Measurements from ENCODE around the gene CHD9.
A peak's percentile ranks its signal among the peaks of the same experiment; 100 is the strongest.
"Not testable (repeated sequence)": the region's sequence is repeated elsewhere in the genome, so short reads cannot be mapped to it uniquely, and the experiment has no call there.

The CHD9 gene

DNA sequence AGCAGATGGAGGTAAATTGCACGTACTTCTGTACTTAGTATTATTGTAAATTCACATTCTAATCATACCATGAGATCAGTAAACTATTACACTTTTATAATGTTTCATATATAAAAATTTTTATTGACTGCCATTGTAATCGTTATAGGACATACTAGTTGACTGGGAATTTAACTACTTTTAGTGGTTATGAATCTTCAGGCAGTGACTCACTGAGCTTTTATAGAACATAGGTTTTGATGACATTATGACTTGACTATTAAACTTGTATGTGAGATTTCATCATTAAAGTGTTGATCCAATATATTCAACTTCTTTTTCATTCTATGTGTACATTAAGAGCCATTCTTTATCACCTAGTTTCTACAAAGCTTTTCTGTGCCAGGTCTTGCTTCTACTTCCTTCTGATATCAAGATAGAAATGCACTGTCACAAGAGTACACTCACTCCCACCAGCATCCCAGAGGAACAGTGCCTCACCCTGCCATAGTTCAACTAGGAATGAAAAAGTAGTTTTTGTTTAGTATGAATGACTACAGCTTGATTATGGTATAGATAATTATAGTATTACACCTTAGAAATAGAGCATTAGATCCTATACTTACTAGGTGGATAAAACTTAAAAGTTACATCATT lies 237.1 kb downstream of the CHD9 start:
- in situ Hi-C loops (cut with MboI; ENCODE audit: low pct_unique_long_range_greater_than_20kb, low sequenced_read_pairs) = no loop called here
- no peak for DNase-seq

DNA sequence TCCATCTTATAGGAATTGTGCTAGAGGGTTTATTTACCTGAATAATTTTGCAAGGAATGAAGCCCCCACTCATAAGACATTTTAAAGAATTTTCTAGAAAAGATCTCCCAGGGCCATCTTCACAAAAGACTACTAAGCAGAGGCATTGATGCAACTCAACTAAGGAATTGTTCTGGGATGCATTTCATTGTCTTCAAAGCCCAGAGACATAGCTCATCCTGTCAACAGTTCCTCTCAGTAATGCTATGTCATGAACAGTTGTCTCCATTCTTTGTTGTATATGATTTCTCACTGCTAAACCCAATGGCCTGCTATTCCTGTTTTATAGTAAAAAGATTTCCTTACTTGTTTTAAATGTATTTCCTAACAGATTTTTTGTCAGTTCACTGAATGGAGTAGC lies 242.7 kb downstream of the CHD9 start:
- no peak for DNase-seq
- in situ Hi-C loops (cut with MboI; ENCODE audit: low pct_unique_long_range_greater_than_20kb, low sequenced_read_pairs) = no loop called here

DNA sequence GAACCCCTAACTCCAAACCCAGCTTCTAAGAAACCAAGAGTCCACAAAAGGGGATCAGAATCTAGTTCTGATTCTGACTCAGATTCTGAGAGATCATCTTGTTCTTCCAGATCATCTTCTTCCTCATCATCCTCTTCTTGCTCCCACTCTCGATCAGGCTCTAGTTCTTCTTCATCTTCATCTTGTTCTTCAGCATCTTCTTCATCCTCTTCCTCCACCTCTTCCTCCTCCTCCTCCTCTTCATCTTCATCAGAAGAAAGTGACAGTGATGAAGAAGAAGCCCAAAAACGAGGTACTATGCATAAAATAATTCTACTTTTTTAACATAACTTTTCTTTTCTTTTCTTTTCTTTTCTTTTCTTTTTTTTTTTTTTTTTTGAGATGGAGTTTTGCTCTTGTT lies 249.5 kb downstream of the CHD9 start:
- in situ Hi-C loops (cut with MboI; ENCODE audit: low pct_unique_long_range_greater_than_20kb, low sequenced_read_pairs) = no loop called here
- DNase-seq = no peak

DNA sequence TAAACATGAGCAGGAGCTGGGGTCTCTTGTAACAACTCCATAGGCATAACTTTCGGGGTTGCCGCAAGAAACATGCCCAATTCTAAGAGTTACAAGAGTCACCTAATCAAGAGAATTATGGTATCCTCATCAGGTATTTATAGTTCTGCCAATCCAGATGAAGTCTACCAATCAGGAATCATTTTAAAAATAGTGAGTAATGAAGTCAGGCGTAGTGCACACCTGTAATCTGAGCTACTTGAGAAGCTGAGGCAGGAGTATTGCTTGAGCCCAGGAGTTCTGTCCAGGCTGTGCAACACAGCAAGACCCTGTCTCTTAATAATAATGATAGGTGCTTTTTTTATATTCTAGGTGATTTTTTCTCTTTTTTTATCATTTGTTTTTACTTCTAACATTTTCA lies 251.0 kb downstream of the CHD9 start:
- DNase-seq = no peak
- in situ Hi-C loops (cut with MboI; ENCODE audit: low pct_unique_long_range_greater_than_20kb, low sequenced_read_pairs) = no loop called here

DNA sequence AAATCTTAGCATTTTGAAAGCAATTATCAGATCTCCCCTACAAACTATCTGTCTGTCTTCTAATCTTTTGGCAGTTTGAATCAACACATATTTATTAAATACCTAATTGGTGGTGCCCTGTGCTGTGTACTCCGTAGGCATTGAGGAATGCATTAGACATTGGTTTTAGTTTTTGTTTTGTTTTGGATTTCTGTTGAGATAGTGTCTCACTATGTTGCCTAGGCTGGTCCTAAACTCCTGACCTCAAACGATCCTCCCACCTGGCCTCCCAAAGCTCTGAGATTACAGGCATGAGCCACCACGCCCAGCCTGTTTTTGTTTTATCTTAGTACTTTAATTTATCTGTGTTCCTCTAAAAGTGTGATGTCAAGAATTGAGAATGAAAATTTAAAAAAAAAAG lies 254.7 kb downstream of the CHD9 start:
- DNase-seq = no peak
- in situ Hi-C loops (cut with MboI; ENCODE audit: low pct_unique_long_range_greater_than_20kb, low sequenced_read_pairs) = no loop called here

DNA sequence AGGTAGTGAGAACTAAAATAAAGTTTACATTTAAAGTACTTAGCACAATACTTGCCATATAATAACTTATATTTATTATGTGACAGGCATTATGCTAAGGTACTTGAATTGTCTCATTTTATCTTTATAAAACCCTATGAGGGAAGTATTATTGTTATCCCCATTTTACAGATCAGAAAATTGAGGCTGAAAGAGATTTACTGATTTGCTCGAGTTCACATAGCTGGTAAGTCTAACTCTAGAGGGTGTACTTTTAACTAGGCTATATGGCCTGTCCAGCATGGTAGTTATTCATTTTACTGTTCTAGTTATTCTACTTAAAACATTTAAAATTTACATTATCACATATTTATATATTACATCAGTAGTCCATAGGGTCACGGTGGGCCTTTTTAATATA lies 266.2 kb downstream of the CHD9 start:
- in situ Hi-C loops (cut with MboI; ENCODE audit: low pct_unique_long_range_greater_than_20kb, low sequenced_read_pairs) = no loop called here
- no peak for DNase-seq

DNA sequence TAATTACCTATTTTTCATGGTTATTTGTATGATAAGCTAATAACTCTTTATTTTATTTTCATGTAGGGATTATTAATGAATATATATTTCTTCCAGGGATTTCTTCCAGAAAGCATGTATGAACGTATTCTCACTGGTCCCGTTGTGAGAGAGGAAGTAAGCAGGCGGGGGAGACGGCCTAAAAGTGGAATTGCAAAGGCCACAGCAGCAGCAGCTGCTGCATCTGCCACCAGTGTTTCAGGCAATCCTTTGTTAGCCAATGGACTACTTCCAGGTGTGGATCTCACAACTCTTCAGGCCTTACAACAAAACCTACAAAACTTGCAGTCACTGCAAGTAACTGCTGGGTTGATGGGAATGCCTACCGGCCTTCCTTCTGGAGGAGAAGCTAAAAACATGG lies 269.1 kb downstream of the CHD9 start:
- DNase-seq = no peak
- in situ Hi-C loops (cut with MboI; ENCODE audit: low pct_unique_long_range_greater_than_20kb, low sequenced_read_pairs) = no loop called here

DNA sequence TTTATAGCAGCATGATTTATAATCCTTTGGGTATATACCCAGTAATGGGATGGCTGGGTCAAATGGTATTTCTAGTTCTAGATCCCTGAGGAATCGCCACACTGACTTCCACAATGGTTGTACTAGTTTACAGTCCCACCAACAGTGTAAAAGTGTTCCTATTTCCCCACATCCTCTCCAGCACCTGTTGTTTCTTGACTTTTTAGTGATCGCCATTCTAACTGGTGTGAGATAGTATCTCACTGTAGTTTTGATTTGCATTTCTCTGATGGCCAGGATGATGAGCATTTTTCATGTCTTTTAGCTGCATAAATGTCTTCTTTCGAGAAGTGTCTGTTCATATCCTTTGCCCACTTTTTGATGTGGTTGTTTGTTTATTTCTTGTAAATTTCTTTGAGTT lies 276.2 kb downstream of the CHD9 start:
- in situ Hi-C loops (cut with MboI; ENCODE audit: low pct_unique_long_range_greater_than_20kb, low sequenced_read_pairs); DNase-seq: not testable (repeated sequence)

DNA sequence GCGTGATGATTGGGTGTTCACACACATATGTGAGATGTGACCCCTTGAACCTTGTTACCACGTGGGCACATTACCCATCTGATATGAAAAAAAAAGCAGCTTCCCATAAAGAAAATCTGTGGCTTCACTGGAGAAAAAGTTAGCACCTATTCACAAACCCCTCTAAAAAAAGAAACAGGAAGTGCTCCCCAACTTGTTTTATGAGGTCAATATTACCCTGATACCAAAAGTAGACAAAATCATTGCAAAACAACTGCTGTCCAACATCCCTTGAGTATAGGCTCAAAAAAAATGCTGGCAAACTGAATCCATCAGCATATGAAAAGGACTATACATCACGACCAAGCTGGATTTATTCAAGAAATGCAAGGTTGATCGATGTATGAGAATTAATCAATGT lies 279.8 kb downstream of the CHD9 start:
- no peak for DNase-seq
- in situ Hi-C loops (cut with MboI; ENCODE audit: low pct_unique_long_range_greater_than_20kb, low sequenced_read_pairs) = no loop called here

DNA sequence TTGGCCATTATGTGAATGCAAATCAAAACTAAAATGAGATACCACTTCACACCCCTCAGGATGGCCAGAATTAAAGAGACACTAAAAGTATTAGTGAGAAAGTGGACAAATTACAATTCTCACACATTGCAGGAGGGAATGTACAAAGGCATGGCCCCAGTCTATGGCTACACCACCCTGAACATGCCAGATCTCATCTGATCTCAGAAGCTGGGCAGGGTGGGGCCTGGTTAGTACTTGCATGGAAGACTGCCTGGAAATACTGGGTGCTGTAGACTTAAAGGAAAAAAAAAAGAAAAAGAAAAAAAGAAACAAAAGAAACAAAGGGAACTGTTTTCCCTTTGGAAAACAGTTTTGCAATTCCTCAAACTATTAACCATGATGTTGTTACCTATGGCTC lies 282.5 kb downstream of the CHD9 start:
- DNase-seq = no peak
- in situ Hi-C loops (cut with MboI; ENCODE audit: low pct_unique_long_range_greater_than_20kb, low sequenced_read_pairs) = no loop called here

DNA sequence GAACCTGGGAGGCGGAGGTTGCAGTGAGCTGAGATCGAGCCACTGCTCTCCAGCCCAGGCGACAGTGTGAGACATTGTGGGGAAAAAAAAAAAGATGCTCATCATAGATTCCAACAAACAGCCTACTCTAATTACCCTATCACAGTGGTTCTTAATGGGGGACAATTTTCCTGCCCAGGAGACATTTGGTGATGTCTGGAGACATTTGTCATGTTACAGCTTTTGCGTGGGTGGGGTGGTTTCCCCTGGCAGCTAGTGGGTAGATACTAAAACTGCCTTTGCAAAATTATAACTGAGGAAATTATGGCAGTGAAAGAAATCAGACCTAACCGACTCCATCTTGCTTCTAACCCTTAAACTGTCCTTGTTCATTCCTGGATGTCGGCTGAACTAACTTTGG lies 287.0 kb downstream of the CHD9 start:
- in situ Hi-C loops (cut with MboI; ENCODE audit: low pct_unique_long_range_greater_than_20kb, low sequenced_read_pairs) = no loop called here
- DNase-seq = no peak

DNA sequence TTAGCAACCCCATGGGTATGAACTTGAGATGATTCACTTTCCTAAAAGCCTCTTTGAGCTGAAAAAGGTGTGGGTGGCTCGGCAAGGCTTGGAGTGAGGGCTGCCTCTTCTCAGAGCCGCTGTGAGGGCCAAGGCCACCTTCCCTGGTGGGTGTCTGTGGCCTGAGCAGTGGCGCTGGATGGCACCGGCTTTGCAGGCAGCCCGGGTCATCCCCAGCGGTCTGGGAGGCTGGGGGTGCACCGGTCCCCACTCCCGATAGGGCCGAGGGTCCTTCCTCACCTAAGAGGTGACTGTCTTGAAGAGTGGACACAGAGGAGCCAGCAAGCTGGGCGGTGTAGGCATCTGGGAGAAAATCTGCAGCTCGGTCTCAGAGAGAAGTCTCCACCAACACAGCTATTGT lies 300.3 kb downstream of the CHD9 start:
- in situ Hi-C loops (cut with MboI; ENCODE audit: low pct_unique_long_range_greater_than_20kb, low sequenced_read_pairs) = no loop called here
- DNase-seq = no peak

DNA sequence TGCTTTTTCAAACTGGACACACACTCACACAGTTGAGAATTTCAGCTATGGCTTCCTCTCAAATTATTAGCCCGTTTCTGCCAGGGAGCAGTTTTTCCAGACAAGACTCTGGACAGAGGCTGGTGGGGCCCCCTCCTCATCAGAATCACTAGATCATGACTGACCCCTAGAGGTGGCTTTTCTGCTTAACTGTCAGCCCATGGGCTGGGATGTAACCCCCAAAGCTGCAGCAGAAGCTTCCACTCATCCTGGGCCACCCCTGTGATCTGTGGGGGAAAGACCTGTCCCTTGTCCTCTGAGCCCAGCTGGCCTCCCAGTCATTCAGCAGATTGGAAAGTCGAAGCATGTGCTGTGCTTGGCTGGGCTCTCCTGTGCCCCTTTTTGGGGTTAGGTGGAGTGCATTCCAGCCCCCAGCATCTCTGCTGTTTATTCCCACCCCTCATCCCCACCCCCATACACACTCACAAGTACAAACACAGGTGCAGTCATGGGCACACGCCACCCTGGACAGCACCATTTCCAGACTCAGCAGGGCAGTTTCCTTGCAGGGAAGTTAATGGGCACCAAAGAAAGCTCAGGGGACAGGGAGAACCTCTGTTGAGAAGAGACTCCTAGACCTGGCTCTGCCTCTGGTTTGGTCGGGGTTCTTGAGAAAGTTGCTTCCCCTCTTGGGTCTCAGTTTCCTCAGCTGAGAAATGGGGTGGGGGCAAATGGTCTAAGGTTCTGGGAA lies 301.9 kb downstream of the CHD9 start:
- in situ Hi-C loops (cut with MboI; ENCODE audit: low pct_unique_long_range_greater_than_20kb, low sequenced_read_pairs) = no loop called here
- DNase-seq = no peak

DNA sequence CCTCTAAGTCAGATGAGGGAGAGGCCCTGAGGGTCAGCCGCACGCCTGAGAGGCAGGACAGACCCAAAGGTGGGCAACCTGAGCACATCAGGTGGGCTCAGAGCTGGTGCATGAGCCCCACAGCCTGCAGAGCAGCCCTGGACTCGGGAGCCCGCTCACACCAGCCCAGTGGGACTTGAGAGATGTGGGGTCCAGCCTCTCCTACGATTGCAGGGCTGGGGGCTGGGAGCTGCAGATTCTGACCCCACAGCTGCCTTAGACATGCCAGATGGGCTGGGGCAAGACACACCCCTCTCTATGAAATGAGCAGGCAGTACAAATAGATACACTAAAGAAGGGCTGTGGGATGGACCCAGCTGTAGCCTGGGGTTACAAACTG lies 302.4 kb downstream of the CHD9 start:
- in situ Hi-C loops (cut with MboI; ENCODE audit: low pct_unique_long_range_greater_than_20kb, low sequenced_read_pairs) = no loop called here
- no peak for DNase-seq

DNA sequence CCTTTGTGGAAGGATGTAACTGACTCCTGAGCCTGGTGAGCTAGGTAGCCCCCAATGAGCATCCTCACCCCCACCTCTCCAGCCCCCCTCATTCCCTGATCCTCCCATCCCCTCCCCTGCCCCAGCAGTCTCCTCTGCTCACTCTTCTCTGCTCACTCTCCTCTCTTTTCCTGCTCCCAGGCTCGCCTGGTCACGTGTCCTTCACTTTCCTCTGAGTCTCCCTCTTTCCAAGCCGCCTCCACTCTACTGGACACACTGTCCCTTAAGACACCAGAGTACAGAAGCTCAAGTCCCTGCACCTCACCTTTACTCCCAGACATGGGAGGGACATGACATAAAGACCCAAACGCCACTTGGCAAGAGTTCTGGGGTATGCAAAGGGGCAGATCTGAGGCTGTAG lies 303.2 kb downstream of the CHD9 start:
- no peak for DNase-seq
- in situ Hi-C loops (cut with MboI; ENCODE audit: low pct_unique_long_range_greater_than_20kb, low sequenced_read_pairs) = no loop called here

DNA sequence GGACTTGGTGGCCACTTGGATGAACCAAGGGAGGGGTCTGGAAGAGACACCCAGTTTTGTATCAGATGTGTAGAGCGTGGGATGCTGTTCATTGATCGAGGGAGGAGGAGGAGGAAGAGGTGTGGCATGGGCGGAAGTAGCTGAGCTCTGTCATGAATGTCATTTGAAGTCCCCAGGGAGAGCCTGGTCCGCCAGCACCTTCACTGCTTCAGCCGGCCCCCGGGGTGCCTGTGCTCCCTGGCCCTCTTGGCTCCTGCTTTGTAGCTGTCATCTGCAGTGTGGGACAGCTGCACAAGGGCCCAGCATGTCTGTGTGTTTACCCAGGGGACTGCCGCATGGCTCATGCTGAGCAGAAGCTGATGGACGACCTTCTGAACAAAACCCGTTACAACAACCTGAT lies 304.1 kb downstream of the CHD9 start:
- no peak for DNase-seq
- in situ Hi-C loops (cut with MboI; ENCODE audit: low pct_unique_long_range_greater_than_20kb, low sequenced_read_pairs) = no loop called here

DNA sequence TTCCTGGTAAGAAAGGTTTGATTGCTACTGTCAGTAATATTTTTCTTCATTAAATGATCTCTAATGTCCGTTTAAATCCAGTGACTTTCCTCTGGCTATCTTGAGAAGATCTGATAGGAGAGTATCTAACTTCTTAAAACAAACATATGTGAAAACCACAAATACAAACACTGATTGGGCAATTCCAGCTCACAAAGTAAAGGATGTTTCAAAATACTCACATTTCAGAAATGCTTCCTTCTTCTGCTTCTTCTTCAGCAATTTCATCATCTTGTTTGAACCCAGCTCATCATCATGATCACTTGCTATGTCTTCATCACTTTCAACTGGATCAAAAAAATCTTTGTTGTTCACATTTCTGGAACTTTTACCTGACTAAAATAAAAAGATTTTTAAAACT lies 315.1 kb downstream of the CHD9 start:
- peak; percentile 13 for DNase-seq
- in situ Hi-C loops (cut with MboI; ENCODE audit: low pct_unique_long_range_greater_than_20kb, low sequenced_read_pairs) = no loop called here

DNA sequence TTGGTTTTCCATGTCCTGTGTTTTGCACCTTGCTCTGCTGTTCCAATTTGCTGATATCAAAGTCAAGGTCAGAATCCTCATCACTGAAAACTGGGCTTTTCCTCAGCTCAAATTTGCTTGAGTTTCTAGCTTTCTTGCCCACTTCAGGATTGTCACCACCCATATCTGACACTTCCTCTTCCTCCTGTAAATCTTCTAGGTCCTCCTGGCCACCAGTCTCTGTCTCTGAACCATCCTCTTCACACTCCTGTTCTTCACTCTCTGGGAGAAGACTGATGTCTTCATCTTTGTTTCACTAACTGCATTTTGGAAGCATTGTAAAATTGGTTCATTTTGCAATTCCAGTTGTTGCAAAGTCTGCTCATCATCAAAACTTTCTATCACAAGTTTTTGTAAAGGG lies 316.0 kb downstream of the CHD9 start:
- no peak for DNase-seq
- in situ Hi-C loops (cut with MboI; ENCODE audit: low pct_unique_long_range_greater_than_20kb, low sequenced_read_pairs) = no loop called here

DNA sequence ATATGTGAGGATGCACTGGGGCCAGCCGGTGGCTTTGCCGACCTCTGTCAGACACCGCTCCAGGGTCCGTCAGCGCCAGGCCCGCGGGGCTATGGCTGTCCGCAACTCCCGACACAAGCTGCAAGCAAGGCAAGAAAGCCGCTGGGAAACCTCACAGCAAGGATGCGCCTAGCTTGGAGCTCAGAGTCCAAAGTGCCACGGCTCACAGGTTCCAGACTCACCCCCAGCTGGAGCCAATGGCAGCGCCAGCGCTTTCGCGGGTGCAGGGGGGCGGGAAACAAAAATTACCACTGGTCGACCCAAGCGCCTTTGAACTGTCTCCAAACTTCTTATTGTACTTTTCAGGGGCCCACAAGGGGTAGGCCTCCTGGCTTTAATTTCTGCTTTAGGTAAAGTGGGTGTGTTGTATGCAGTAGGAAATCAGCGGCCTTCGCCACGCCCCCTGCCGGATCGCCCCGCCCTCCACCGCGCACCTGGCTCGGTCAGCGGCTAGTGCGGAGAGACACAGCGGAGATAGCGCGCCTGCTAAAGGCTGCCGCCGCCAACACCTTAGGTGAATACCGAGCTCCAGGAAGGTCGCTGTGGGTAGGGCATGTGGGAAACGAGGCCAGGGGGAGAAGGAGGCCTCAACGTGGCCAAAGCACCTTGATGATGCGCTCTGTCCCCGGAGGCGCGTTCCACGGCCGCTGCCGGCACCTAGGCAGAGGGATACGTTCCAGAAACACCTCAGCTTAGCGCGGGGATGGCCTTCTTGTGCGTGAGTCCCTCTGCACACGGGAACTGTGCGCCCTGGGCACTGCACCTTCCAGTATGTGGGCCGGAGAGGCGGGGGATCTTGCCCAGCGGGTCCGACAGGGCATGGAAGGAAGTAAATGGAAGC lies 318.4 kb downstream of the CHD9 start:
- in situ Hi-C loops (cut with MboI; ENCODE audit: low pct_unique_long_range_greater_than_20kb, low sequenced_read_pairs) = no loop called here
- no peak for DNase-seq

DNA sequence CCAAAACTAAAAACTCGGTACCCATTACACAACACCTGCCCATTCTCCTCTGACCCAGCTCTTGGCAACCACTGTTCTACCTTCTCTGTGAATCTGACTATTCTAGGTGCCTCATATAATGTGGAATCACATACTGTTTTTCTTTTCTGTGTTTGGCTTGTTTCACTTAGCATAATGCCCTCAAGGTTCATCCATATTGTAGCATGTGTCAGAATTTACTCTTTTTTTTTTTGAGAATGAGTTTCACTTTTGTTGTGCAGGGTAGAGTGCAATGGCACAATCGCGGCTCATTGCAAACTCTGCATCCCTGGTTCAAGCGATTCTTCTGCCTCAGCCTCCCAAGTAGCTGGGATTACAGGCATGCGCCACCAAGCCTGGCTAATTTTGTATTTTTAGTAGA lies 320.0 kb downstream of the CHD9 start:
- DNase-seq = no peak
- in situ Hi-C loops (cut with MboI; ENCODE audit: low pct_unique_long_range_greater_than_20kb, low sequenced_read_pairs) = no loop called here

All from KBM-7 (cell line).